ENCODE data around the gene SERPINE2. TPM values are rescaled to one million over a fixed set of nuclear protein-coding genes. Genes with fewer than 3 reads are reported as not detected.
A peak's percentile ranks its signal among the peaks of the same experiment; 100 is the strongest.

SERPINE2 gene
- total RNA-seq, 1 donor from 2014 or later = 95.3 TPM

DNA sequence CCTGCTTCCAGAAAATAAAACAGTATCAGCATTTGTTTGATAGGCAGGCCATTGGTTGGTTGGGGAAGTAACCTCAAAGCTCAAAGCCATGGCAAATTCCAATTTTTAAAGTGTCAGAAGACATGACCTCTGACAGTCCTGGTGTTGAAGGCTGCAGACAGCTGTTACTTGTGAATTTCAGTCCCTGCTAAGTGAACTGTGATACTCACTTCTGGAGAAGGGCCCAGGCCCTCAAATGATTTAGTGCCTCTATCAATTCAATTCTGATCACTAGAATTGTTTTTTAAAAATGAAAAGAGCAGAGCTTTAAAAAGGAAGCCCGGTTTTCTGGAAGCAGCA lies 58.7 kb downstream of the SERPINE2 start:
- DNase-seq (ENCODE audit: low read depth) (no peak), FAIRE-seq (no peak)
- TF ChIP-seq CTCF (IDR thresholded peaks at IDR 0.05; ENCODE audit: insufficient read depth, low read length, severe bottlenecking) = no peak
- no peak overlapping the region for H3K4me3 ChIP-seq (ENCODE audit: low read depth, low read length)
- H3K27me3 ChIP-seq (ENCODE audit: control insufficient read depth, insufficient read depth, low read length) = no peaks in the 10 kb centered on the region
- peaks cover 7% of the 10 kb centered on the region for H3K36me3 ChIP-seq (ENCODE audit: control insufficient read depth, insufficient read depth, low read length)

DNA sequence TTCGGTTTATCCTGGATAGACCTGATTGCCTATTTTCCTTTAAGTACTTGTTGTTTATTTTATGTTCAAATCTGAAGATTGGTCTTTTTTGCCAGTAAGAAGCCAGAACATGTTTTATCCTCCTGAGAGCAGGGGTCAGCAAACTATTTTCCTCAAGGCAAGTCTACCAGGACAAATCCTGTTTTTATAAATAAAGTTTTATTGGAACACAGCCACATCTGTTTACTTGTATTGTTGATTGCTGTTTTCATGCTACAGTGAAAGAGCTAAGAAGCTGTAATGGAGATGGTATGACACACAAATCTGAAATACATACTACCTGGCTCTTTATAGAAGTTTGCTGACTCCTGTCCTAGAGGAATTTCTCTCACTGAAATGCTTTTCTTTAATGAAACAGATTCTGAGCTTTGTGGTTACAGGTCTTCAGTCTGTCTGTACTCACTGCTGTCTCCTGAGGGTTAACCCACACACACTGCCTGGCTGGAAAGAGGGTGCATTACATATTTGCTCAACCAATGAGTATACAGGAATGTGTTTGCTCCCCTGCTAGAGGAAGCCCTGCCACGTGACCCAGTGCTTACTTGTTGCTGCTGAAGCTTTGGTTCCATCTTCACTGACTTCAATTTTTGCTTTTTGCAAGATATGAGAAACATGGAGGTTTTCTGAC lies 59.2 kb downstream of the SERPINE2 start:
- no peak for DNase-seq (ENCODE audit: low read depth)
- Histone ChIP-seq H3K4me3 (ENCODE audit: low read depth, low read length) (no peak overlapping the region), H3K36me3 (ENCODE audit: control insufficient read depth, insufficient read depth, low read length) (peaks cover 7% of the 10 kb centered on the region), H3K27me3 (ENCODE audit: control insufficient read depth, insufficient read depth, low read length) (no peaks in the 10 kb centered on the region)
- FAIRE-seq = no peak
- no peak for TF ChIP-seq CTCF (IDR thresholded peaks at IDR 0.05; ENCODE audit: insufficient read depth, low read length, severe bottlenecking)

DNA sequence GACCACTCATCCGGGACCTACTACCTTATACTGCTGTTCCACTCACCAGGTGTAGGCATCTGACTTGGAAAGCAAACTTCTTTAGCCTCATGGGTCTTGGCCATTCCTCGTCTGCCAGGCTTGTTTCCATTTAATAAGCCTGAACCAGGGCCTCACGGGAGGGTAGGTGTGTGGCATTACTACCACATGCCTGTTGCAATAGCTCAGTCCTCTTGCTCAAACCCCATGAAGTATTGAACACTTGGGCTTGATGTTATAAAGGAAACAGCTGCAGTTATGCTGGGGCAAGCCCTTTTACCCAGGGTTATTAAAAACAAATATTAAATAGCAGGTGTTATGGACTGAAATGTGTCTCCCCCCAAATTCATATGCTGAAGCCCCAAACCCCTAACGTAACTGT lies 60.6 kb downstream of the SERPINE2 start:
- no peaks in the 10 kb centered on the region for H3K27me3 ChIP-seq (ENCODE audit: control insufficient read depth, insufficient read depth, low read length)
- DNase-seq (ENCODE audit: low read depth) (no peak), FAIRE-seq (no peak)
- no peak overlapping the region for H3K4me3 ChIP-seq (ENCODE audit: low read depth, low read length)
- peaks cover 7% of the 10 kb centered on the region for H3K36me3 ChIP-seq (ENCODE audit: control insufficient read depth, insufficient read depth, low read length)
- no peak for TF ChIP-seq CTCF (IDR thresholded peaks at IDR 0.05; ENCODE audit: insufficient read depth, low read length, severe bottlenecking)

DNA sequence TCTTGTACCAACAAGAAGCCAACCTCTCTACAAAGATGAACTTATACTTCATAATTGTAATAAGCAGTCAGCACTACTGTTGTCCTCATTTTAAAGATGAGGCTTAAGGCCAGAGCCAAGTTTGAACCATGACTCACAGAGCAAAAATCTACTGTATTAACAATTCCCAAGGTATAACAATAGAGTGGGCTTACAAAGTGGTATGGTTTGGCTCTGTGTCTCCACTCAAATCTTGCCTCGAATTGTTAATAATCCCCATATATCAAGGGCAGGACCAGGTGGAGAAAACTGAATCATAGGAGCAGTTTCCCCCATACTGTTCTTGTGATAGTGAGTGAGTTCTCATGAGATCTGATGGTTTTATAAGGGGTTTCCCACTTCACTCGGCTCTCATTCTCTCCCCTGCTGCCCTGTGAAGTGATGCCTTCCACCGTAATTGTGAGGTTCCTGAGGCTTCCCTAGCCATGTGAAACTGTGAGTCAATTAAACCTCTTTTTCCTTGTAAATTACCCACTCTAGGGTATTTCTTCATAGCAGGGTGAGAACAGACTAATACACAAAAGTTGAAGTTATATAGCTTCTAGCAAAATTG lies 62.4 kb downstream of the SERPINE2 start:
- DNase-seq (ENCODE audit: low read depth) (peak; percentile 41), FAIRE-seq (no peak)
- TF ChIP-seq CTCF (IDR thresholded peaks at IDR 0.05; ENCODE audit: insufficient read depth, low read length, severe bottlenecking) = no peak
- peaks cover 7% of the 10 kb centered on the region for H3K36me3 ChIP-seq (ENCODE audit: control insufficient read depth, insufficient read depth, low read length)
- no peaks in the 10 kb centered on the region for H3K27me3 ChIP-seq (ENCODE audit: control insufficient read depth, insufficient read depth, low read length)
- no peak overlapping the region for H3K4me3 ChIP-seq (ENCODE audit: low read depth, low read length)

DNA sequence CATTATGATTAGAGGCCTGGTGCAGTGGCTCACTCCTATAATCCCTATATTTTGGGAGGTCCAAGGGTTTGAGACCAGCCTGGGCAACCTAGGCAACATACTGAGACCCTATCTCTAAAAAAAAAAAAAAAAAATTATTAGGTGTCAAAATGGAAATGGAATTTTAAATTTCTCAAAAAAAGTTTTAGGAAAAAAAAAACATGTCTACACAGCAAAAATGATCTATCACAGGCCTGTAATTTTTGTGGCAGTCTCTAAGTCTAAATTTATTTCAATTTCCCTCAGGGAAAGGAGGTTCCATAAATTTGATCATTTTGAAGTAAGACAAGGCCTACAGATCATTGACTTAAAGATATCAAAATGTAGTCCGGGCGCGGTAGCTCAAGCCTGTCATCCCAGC lies 65.5 kb downstream of the SERPINE2 start:
- H3K27me3 ChIP-seq (ENCODE audit: control insufficient read depth, insufficient read depth, low read length) = no peaks in the 10 kb centered on the region
- FAIRE-seq (no peak), DNase-seq (ENCODE audit: low read depth) (no peak)
- no peak overlapping the region for H3K4me3 ChIP-seq (ENCODE audit: low read depth, low read length)
- no peak for TF ChIP-seq CTCF (IDR thresholded peaks at IDR 0.05; ENCODE audit: insufficient read depth, low read length, severe bottlenecking)
- peaks cover 2% of the 10 kb centered on the region for H3K36me3 ChIP-seq (ENCODE audit: control insufficient read depth, insufficient read depth, low read length)

- DNase-seq (ENCODE audit: low read depth) = no peak
- H3K4me3 ChIP-seq (ENCODE audit: low read depth, low read length) = no peak overlapping the region
- FAIRE-seq = no peak
- TF ChIP-seq CTCF (IDR thresholded peaks at IDR 0.05; ENCODE audit: insufficient read depth, low read length, severe bottlenecking) = no peak
- no peaks in the 10 kb centered on the region for H3K27me3 ChIP-seq (ENCODE audit: control insufficient read depth, insufficient read depth, low read length)
- H3K36me3 ChIP-seq (ENCODE audit: control insufficient read depth, insufficient read depth, low read length) = peaks cover 2% of the 10 kb centered on the region
Observed at GRCh38 chr2:223972656-223973102, 66.4 kb downstream of the SERPINE2 start.

Data from bronchial epithelial cell (primary cell).